Activated T-cell treated with anti-CD3 and anti-CD28 coated beads for 48 hours (primary cell): Measurements from ENCODE around the gene ZEB2.

ENCODE experiments used
- DNase-seq: peaks from one replicate; pipeline ENCODE4 v3.0.0-alpha.2; 2020; ENCODE audit warnings: low read depth

Gene ZEB2

DNA sequence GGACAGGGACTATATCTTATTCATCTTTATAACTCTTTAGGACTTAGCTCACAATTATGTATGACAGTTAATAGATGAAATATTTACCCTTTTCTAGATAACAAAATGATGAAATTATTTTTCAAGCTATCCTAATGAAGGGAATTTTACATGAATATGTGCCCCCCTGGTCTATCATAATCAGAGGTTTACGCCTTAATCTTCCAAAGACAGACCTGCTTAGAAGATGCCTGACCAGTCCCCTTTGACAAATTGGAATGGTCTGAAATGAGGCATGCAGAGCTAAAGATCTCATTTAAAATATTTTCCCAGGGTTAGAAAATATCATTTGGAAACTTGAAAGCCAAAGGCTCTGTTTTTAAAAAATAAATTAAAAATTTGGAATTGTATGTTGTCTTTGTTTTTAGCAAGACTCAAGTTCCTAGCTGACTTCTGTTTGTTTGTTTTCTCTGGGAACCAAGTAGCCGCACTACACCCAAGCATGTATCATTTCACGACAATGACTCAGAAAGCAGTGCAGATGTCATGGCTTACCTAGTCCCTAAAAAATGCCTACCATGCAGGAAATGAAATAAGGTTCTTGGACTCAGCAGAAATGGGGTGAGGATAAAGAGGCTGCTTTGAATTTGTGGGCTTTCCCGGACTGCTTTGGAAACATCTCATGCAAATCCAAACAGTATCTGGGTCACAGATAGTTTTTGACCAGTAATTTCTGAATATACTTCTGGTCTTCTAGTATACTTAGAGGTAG is 162.1 kb downstream of the ZEB2 start:
- no peak for DNase-seq

GRCh38 chr2:144356402-144356801 is 163.5 kb downstream of the ZEB2 start:
- no peak for DNase-seq

DNA sequence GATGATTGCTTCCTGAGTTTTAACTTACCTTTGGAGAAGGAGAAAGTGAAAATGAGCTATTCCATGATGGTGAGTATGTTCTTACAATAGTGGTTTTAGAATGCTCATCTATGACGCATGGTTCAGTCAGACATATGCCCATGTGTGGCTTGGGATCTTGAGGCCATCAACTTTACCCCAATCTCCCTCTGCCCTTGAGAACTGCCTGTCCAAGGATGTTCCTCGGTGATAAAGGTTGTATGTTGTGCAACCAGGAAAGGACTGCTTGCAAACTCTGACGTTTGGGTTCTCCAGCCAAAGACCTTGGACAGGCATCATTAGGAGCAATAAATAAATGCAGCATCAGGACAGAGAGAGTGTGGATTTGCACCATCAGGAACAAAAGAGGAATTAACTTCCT is 165.0 kb downstream of the ZEB2 start:
- no peak for DNase-seq

DNA sequence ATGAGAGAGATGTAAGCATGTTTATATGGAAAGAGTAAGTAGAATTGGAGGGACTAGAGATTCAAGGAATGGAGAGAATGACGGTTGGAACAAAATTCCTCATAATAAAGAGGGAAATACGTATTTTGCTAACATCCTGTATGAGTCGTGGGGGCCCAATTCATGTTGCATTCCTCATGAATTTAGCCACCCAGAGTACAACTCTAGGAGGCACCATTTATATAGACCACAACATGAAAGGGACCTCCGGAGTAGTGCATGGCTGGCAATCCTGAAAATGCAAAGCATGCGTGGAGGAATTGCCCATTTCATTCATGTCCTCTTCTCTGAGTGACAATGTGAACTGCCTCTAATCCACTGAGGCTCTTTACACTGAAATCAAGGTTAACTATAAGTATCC is 168.2 kb downstream of the ZEB2 start:
- no peak for DNase-seq

DNA sequence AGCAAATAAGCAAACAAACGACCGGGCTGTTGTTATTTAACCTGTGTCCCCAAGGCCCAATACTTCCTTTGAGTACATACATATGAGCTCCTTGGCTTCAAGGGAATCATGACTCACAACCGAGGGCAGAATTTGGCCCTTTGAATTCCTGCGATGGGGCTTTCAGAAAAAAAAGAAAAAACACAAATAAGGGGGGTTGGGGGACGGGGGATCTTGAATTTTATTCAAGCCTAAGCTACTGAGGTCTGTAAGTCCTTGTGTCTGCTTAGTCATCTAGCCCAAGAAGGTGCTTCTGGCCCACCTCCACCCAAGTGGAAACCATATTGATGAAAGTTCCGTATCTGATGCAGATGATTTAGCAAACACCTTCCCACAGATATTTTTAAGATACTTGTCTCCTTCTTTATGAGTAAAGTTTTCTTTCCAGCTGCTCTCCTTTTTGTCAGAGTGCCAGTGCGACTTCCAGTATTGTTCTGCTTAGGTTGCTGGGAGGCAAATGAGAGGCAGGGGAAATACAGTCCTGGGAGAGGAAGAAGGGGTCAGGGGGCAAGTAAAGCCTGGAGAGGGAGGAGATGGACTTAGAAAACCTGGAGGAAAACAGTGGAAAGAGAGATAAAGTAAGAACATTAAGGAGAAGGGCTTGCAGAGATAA is 169.6 kb downstream of the ZEB2 start:
- no peak for DNase-seq

GRCh38 chr2:144349674-144350073 is 170.2 kb downstream of the ZEB2 start:
- DNase-seq: no peak

GRCh38 chr2:144348846-144349245 is 171.1 kb downstream of the ZEB2 start:
- no peak for DNase-seq

DNA sequence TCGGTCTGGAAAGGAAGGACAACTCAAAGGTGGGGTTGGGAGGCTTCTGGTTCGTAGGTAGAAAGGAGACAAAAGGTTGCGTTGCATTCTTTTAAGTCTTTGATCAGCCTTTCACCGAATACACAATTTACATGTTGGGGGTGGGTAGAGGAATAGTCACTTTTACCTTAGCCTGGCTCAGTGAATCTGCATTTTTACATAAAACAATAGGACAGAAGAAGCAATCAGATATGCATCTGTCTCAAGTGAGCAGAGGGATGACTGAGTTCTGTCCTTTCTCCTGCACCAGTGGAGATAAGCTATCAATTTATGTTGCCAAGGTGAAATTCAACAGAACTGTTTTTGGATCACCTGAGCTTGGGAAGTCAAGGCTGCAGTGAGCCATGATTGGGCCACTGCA is 173.7 kb downstream of the ZEB2 start:
- DNase-seq: no peak

- no peak for DNase-seq
Measured at GRCh38 chr2:144343145-144343544, 176.8 kb downstream of the ZEB2 start.

- no peak for DNase-seq
Measured at GRCh38 chr2:144341538-144341937, 178.4 kb downstream of the ZEB2 start.

GRCh38 chr2:144339048-144339447 is 180.9 kb downstream of the ZEB2 start:
- no peak for DNase-seq

DNA sequence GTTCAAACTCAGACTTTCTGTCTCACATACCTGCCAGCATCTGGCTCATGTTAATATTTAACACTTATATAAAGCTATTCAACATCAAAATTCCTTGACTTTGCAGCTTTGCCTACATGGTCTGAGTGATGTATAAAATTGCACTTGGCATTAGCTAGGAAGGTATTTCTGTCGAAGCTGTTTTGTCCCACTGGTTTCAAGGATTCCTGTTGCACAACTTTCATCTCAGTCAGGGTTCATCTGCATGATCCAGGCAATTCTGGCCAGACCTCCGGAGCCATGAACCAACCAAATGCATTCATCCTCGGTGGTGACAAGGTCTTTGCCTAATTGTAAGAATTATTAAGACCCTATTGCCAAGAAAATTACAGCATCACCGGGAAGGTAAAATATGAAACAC is 185.4 kb downstream of the ZEB2 start:
- DNase-seq: no peak
